GM12878 (cell line): ENCODE measurements around the gene EYA2. TPM values are rescaled to one million over a fixed set of nuclear protein-coding genes. Genes with fewer than 3 reads are reported as not detected.

ENCODE experiments used
- ATAC-seq: fragments of 200-7000 bp; cut with Tn5 transposase; 3 replicates; pipeline ENCODE4 v1.9.1; 2020; ENCODE audit warnings: mild to moderate bottlenecking, moderate library complexity
- BruUV-seq: library from RNA; stranded (reverse); fragments of 400-500 nt; replicated peaks from 2 replicates; lab custom pipeline; 2021; lab: Mats Ljungman, UMichigan
- CTCF ChIA-PET: fragments of 300-600 bp; sonication (Branson Sonifier 250); formaldehyde crosslinking; extraction: SDS; loops from one replicate; lab custom pipeline; 2021; ENCODE audit warnings: inconsistent platforms; lab: Yijun Ruan, JAX
- POLR2A ChIA-PET: fragments of 350-600 bp; formaldehyde crosslinking; extraction: SDS; loops from one replicate; lab custom pipeline; 2021; ENCODE audit warnings: inconsistent platforms; lab: Charles Lee
- RAD21 ChIA-PET: fragments of 300-600 bp; sonication (Branson Sonifier 250); formaldehyde crosslinking; loops from one replicate; lab custom pipeline; 2023; ENCODE audit warnings: antibody characterized with exemption; ENCODE audit not compliant: unreplicated experiment; lab: Charles Lee
- SMC1A ChIA-PET: fragments of 300-600 bp; sonication (Branson Sonifier 250); formaldehyde crosslinking; loops from one replicate; lab custom pipeline; 2023; ENCODE audit not compliant: unreplicated experiment, uncharacterized antibody; lab: Charles Lee
- DNase-seq: peaks from one replicate; pipeline ENCODE4 v3.0.0-alpha.2; 2011; ENCODE audit warnings: low read depth, low spot score
- FAIRE-seq: peaks from 3 replicates; lab custom pipeline; 2011; peaks lifted over from hg19 to GRCh38; lab: Jason Lieb, UNC
- H2AFZ ChIP-seq: 2 replicates; pipeline ENCODE4 v1.6.0; 2011; ENCODE audit warnings: low read depth, low read length, control low read depth; ENCODE audit not compliant: control insufficient read depth
- H3K27ac ChIP-seq: 2 replicates; pipeline ENCODE4 v1.5.1; 2011; ENCODE audit warnings: control low read depth; ENCODE audit not compliant: control insufficient read depth, insufficient read depth
- H3K27me3 ChIP-seq, 2 experiments: replicated peaks in 1 of 2; 2 replicates each; pipeline versions ENCODE4 v1.6.0 to v1.6.1; 2011; ENCODE audit warnings: low read length in 1 of 2; ENCODE audit not compliant: control insufficient read depth in 2 of 2, insufficient read depth in 2 of 2
- H3K36me3 ChIP-seq, 2 experiments: 2 replicates each; pipeline ENCODE4 v1.5.1; 2011; ENCODE audit warnings: low read length in 1 of 2; ENCODE audit not compliant: control insufficient read depth in 2 of 2, insufficient read depth in 2 of 2
- H3K4me1 ChIP-seq: 2 replicates; pipeline ENCODE4 v1.6.1; 2011; ENCODE audit warnings: mild to moderate bottlenecking, low read length, moderate library complexity, mixed read lengths; ENCODE audit not compliant: control insufficient read depth, insufficient read depth
- H3K4me2 ChIP-seq: 2 replicates; pipeline ENCODE4 v1.6.0; 2011; ENCODE audit warnings: control low read depth; ENCODE audit not compliant: control insufficient read depth, insufficient read depth
- H3K4me3 ChIP-seq: fragments of 200-600 bp; sonication (generic); 2 replicates; pipeline ENCODE4 v1.5.1; 2016
- H3K79me2 ChIP-seq: 2 replicates; pipeline ENCODE4 v1.6.0; 2011; ENCODE audit warnings: low read length; ENCODE audit not compliant: control insufficient read depth, insufficient read depth
- H3K9ac ChIP-seq: 2 replicates; pipeline ENCODE4 v1.8.0; 2011; ENCODE audit warnings: low read length, control low read depth, mixed read lengths; ENCODE audit not compliant: control insufficient read depth, insufficient read depth
- H3K9me3 ChIP-seq: replicated peaks from 3 replicates; pipeline ENCODE4 v1.5.1; 2011; ENCODE audit warnings: mild to moderate bottlenecking, low read length; ENCODE audit not compliant: control insufficient read depth, insufficient read depth
- H4K20me1 ChIP-seq: 2 replicates; pipeline ENCODE4 v1.6.0; 2011; ENCODE audit not compliant: control insufficient read depth, insufficient read depth
- CREB1 ChIP-seq: IDR thresholded peaks from 2 replicates; pipeline ENCODE4 v1.6.1; 2012; ENCODE audit warnings: low read depth, mild to moderate bottlenecking, inconsistent platforms
- GATAD2B ChIP-seq: fragments of 450-650 bp; conservative IDR thresholded peaks from 2 replicates; pipeline ENCODE4 v1.6.1; 2017; ENCODE audit warnings: low read depth, mild to moderate bottlenecking, moderate library complexity
- HDGF ChIP-seq: fragments of 450-650 bp; IDR thresholded peaks from 2 replicates; pipeline ENCODE4 v1.6.1; 2016; ENCODE audit warnings: antibody characterized with exemption
- IKZF2 ChIP-seq, 2 experiments: fragments of 450-650 bp; IDR thresholded peaks; 2 replicates each; pipeline ENCODE4 v1.6.1; 2017; ENCODE audit warnings: mild to moderate bottlenecking in 2 of 2, moderate library complexity in 2 of 2
- MLLT1 ChIP-seq: fragments of 450-650 bp; IDR thresholded peaks from 2 replicates; pipeline ENCODE4 v1.6.1; 2016; ENCODE audit warnings: mild to moderate bottlenecking
- NKRF ChIP-seq: fragments of 450-650 bp; conservative IDR thresholded peaks from 2 replicates; pipeline ENCODE4 v1.6.1; 2017; ENCODE audit warnings: mild to moderate bottlenecking, moderate library complexity
- POLR2AphosphoS5 ChIP-seq: IDR thresholded peaks from 2 replicates; pipeline ENCODE4 v1.6.1; 2011; ENCODE audit warnings: mild to moderate bottlenecking, low read length, inconsistent platforms
- RELA ChIP-seq: fragments of 450-650 bp; IDR thresholded peaks from 2 replicates; pipeline ENCODE4 v1.8.0; 2014; ENCODE audit warnings: borderline replicate concordance; ENCODE audit not compliant: partially characterized antibody
- ZNF24 ChIP-seq: fragments of 450-650 bp; IDR thresholded peaks from 2 replicates; pipeline ENCODE4 v1.6.1; 2017; ENCODE audit warnings: antibody characterized with exemption, mild to moderate bottlenecking
- WGBS: methylation state at CpG from one replicate; pipeline ENCODE4 v1.1.6; 2016; ENCODE audit warnings: low lambda C conversion rate; ENCODE audit not compliant: insufficient replicate concordance, insufficient coverage; ENCODE audit errors: missing lambda C conversion rate; 5-methylcytosine and 5-hydroxymethylcytosine counted together
- in situ Hi-C: fragments of 300-500 bp; cut with MboI; formaldehyde crosslinking; loops from 9 replicates; pipeline ENCODE4 v1.14.3; 2018; ENCODE audit warnings: mixed read lengths
- intact Hi-C: fragments of 100-400 bp; cut with micrococcal nuclease; formaldehyde crosslinking; loops from one replicate; pipeline ENCODE4 v1.14.2; 2022; ENCODE audit not compliant: unreplicated experiment
- polyA plus RNA-seq, 11 experiments: library from polyadenylated mRNA; depleted of rRNA in 4 of 11; unstranded in 6 of 11; stranded (reverse) in 5 of 11; fragments of >200 nt; fragmentation: Nextera tagmentation in 4 of 11; fragmentation: Illumina TruSeq in 1 of 11; extraction: Ambion mirVana in 4 of 11; extraction: Trizol in 1 of 11; gene quantifications; 1 replicate in 1 of 11; 2 replicates in 10 of 11; pipeline versions ENCODE4 v1.2.1 to v1.2.3, GENCODE V29; 2011 to 2016; ENCODE audit warnings: inconsistent platforms in 2 of 11, missing spikeins in 2 of 11, low read depth in 1 of 11
- total RNA-seq, 4 experiments: library from RNA; depleted of rRNA in 3 of 4; stranded (reverse); fragments of >200 nt in 3 of 4; fragmentation: Illumina TruSeq in 1 of 4; extraction: Trizol in 1 of 4; gene quantifications; 2 replicates each; pipeline versions ENCODE4 v1.2.1 to v1.2.3, GENCODE V29; 2013 to 2021
- TF ChIP-seq, protein P1 (sequence below): fragments of 450-650 bp; IDR thresholded peaks from 2 replicates; pipeline ENCODE4 v1.6.1; 2018; ENCODE audit warnings: mild to moderate bottlenecking, low read depth, moderate library complexity; ENCODE audit not compliant: partially characterized antibody

EYA2 gene
- total and polyA plus RNA-seq, 10 of the 15 experiments (the other 5 are each of a cell fraction or from before 2014, with no cell fraction given): 0.20 TPM; not detected in 9

DNA sequence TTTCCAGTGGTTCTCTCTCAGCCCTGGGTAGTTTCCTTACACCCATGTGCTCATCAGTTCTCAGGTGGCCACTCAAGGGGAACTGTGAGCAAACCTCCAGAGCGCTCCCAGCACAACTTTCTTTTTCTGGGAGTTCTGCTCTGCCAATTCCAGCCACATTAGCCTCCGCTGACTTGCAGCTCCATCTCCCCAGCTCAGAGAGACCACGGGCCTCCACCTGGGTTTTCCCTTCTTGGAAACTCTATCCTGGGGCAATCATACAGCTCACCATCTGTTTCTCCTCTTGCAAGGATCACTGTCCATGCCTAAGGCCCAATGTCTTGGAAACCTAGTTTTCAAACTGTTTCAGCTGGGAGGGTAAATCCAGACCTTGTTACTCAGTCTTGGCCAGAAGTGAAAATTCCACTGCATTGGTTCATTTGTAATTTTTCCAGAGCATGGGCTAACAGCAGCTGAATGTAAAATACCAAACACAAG is 129.9 kb downstream of the EYA2 start:
- Histone ChIP-seq H3K79me2 (no peaks in the 10 kb centered on the region), H4K20me1 (no peaks in the 10 kb centered on the region), H3K4me1 (no peaks in the 10 kb centered on the region; the same call in 1 of the 2 replicates), H3K4me2 (no peak overlapping the region), H3K9ac (no peak overlapping the region), H3K9me3 (no peaks in the 10 kb centered on the region; the same call in 2 of the 3 replicates), H3K36me3 (no peaks in the 10 kb centered on the region), H3K4me3 (no peak overlapping the region), H3K27me3 (no peaks in the 10 kb centered on the region; a peak in 1 of 4 replicates), H2AFZ (no peak overlapping the region), H3K27ac (no peak overlapping the region)
- no peak for ATAC-seq
- intact Hi-C loops: loop anchor here (5.0 kb wide), 1 partner anchor 272 kb away; no protein-coding TSS in a partner anchor
- ChIA-PET SMC1A (interaction anchor here (1.0 to 1.6 kb wide), 3 partner anchors 12 to 77 kb away, joined by 3 to 6 read pairs (median 3); no protein-coding TSS in a partner anchor), RAD21 (interaction anchor here (1.2 kb wide), 1 partner anchor 30 kb away, joined by 3 read pairs; no protein-coding TSS in a partner anchor), POLR2A (no interaction called here), CTCF (interaction anchor here (0.7 to 1.4 kb wide), 4 partner anchors 19 to 275 kb away, joined by 3 to 4 read pairs (median 3); no protein-coding TSS in a partner anchor)
- TF ChIP-seq CREB1 (no peak), IKZF2 (IDR thresholded peaks at IDR 0.05) (peak in 1 of 2 experiments; percentile 9; a peak in 1 of 4 replicates)
- BruUV-seq: no TSS peak
- DNase-seq: no peak
- whole genome bisulfite sequencing: 4% methylated on average over 3 of the region's 3 CpGs
- in situ Hi-C loops: no loop called here
- FAIRE-seq: no peak

DNA sequence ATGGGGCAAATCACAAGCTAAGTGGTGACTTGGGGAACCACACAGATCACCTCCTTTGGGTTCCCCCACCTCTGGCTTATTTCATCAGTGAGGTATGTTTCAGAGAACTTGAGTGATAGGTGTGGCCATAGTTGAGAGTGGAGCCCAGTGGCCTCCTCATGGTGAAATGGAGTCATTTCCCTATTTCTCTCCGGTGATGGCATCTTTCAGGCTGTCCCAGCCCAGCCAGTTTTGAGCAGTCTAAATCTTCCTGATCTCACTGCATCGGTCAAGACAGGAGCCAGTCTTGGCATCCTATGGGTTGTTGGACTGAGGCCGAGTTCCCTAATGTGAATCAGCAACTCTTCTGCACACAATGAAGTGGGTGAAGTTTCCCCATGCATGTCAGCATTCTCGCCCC is 132.4 kb downstream of the EYA2 start:
- CTCF ChIA-PET: interaction anchor here (0.6 kb wide), 1 partner anchor 33 kb away, joined by 3 read pairs; no protein-coding TSS in a partner anchor
- RAD21 ChIA-PET: no interaction called here
- no TSS peak for BruUV-seq
- Histone ChIP-seq H2AFZ (no peak overlapping the region), H3K27me3 (no peaks in the 10 kb centered on the region; a peak in 2 of 4 replicates), H3K36me3 (no peaks in the 10 kb centered on the region), H4K20me1 (no peaks in the 10 kb centered on the region), H3K4me1 (no peaks in the 10 kb centered on the region; the same call in 1 of the 2 replicates), H3K9ac (no peak overlapping the region), H3K4me3 (no peak overlapping the region), H3K27ac (no peak overlapping the region), H3K79me2 (no peaks in the 10 kb centered on the region), H3K9me3 (no peaks in the 10 kb centered on the region; the same call in 2 of the 3 replicates), H3K4me2 (no peak overlapping the region)
- SMC1A ChIA-PET: interaction anchor here (1.2 kb wide), 1 partner anchor 13 kb away, joined by 4 read pairs; no protein-coding TSS in a partner anchor
- FAIRE-seq: no peak
- WGBS: 18% methylated on average over 4 of the region's 4 CpGs
- peak; percentile 48 for ATAC-seq
- in situ Hi-C loops: no loop called here
- no peak for DNase-seq
- POLR2A ChIA-PET: no interaction called here
- intact Hi-C loops: no loop called here
- TF ChIP-seq NKRF (no peak), ZNF24 (no peak), HDGF (no peak), POLR2AphosphoS5 (no peak), RELA (no peak), GATAD2B (no peak), MLLT1 (no peak)
- TF ChIP-seq, protein P1, sequence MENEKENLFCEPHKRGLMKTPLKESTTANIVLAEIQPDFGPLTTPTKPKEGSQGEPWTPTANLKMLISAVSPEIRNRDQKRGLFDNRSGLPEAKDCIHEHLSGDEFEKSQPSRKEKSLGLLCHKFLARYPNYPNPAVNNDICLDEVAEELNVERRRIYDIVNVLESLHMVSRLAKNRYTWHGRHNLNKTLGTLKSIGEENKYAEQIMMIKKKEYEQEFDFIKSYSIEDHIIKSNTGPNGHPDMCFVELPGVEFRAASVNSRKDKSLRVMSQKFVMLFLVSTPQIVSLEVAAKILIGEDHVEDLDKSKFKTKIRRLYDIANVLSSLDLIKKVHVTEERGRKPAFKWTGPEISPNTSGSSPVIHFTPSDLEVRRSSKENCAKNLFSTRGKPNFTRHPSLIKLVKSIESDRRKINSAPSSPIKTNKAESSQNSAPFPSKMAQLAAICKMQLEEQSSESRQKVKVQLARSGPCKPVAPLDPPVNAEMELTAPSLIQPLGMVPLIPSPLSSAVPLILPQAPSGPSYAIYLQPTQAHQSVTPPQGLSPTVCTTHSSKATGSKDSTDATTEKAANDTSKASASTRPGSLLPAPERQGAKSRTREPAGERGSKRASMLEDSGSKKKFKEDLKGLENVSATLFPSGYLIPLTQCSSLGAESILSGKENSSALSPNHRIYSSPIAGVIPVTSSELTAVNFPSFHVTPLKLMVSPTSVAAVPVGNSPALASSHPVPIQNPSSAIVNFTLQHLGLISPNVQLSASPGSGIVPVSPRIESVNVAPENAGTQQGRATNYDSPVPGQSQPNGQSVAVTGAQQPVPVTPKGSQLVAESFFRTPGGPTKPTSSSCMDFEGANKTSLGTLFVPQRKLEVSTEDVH: no peak
